NB4 (cell line): ENCODE data around the gene DNAH11.

Source experiments
- CTCF ChIP-seq: IDR thresholded peaks from one replicate; pipeline ENCODE4 v1.5.1; 2012; ENCODE audit warnings: low read depth, low read length
- MYC ChIP-seq: IDR thresholded peaks from 2 replicates; pipeline ENCODE4 v1.6.1; 2011; ENCODE audit warnings: low read depth, low read length
- POLR2A ChIP-seq: IDR thresholded peaks from 2 replicates; pipeline ENCODE4 v1.6.1; 2011; ENCODE audit warnings: mild to moderate bottlenecking; ENCODE audit not compliant: insufficient read length; ENCODE audit errors: extremely low read depth

GRCh38 chr7:21893401-21893800 is 350.6 kb downstream of the DNAH11 start:
- TF ChIP-seq CTCF (no peak), POLR2A (no peak), MYC (no peak)
